Choroid plexus epithelial cell (primary cell): ENCODE measurements around the gene FSD1.

Experiments
- DNase-seq: peaks from one replicate; pipeline ENCODE4 v3.0.0-alpha.2; 2010; ENCODE audit warnings: low read depth
- H3K4me3 ChIP-seq: 2 replicates; pipeline ENCODE4 v1.5.1; 2011; ENCODE audit warnings: low read depth, mild to moderate bottlenecking, control low read depth, low read length, moderate library complexity
- CTCF ChIP-seq: conservative IDR thresholded peaks from 2 replicates; pipeline ENCODE4 v1.5.1; 2011; ENCODE audit warnings: low read depth, mild to moderate bottlenecking, control low read depth, inconsistent platforms, low read length, moderate library complexity

FSD1 gene

GRCh38 chr19:4305659-4306058 lies 1.3 kb downstream of the FSD1 start:
- no peak for TF ChIP-seq CTCF
- DNase-seq = no peak
- no peak overlapping the region for H3K4me3 ChIP-seq

- TF ChIP-seq CTCF = no peak
- no peak overlapping the region for H3K4me3 ChIP-seq
- no peak for DNase-seq
Observed at GRCh38 chr19:4310247-4311121, 6.1 kb downstream of the FSD1 start.

- TF ChIP-seq CTCF = no peak
- H3K4me3 ChIP-seq = no peak overlapping the region
- no peak for DNase-seq
Observed at GRCh38 chr19:4313847-4314490, 9.6 kb downstream of the FSD1 start.

DNA sequence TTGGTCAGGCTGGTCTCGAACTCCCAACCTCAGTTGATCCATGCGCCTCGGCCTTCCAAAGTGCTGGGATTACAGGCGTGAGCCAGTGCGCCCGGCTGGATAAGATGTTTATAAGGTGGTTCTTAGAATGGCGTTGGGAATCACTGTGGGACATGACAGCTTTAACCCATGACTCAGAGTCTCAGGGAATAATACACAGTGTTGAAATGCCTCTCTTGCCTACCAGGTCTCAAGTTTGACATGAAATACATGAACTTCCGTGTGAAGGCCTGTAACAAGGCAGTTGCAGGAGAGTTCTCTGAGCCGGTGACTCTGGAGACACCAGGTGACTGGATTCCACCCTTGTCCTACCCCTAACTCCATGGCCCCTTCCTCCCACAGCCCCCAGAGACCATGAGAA lies 12.6 kb downstream of the FSD1 start:
- DNase-seq = peak; percentile 23
- no peak for TF ChIP-seq CTCF
- H3K4me3 ChIP-seq = no peak overlapping the region

DNA sequence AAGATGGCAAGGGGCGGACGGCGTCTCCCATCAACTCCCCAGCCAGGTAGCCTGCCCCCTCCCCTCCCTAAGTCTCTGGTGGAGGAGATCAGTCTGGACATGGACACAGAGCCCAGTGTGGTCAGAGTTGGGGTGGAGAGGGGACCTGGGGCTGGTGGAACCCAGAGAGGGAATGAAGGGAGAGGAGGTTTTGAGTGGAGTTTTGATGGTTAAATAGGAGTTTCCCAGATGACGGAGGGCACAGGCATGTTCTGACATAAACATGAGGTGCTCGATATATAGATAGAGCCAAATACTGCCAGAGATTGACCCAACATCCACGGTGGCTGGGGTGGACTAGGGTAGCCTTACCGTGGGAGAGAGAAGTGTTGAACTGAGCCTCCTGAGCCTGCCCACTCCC lies 14.1 kb downstream of the FSD1 start:
- no peak for TF ChIP-seq CTCF
- no peak for DNase-seq
- H3K4me3 ChIP-seq = no peak overlapping the region

- TF ChIP-seq CTCF = no peak
- DNase-seq = no peak
- H3K4me3 ChIP-seq = no peak overlapping the region
Observed at GRCh38 chr19:4319067-4319718, 14.8 kb downstream of the FSD1 start.
